T-cell (primary cell): ENCODE data around the gene TLE3. TPM values are rescaled to one million over a fixed set of nuclear protein-coding genes. Genes with fewer than 3 reads are reported as not detected.

Experiments
- ATAC-seq, 4 experiments: fragments of 200-7000 bp in 3 of 4; fragments of 150-1000 bp in 1 of 4; cut with Tn5 transposase; replicated peaks in 1 of 4; 1 replicate in 3 of 4; 2 replicates in 1 of 4; pipeline ENCODE4 v1.10.0; 2021; ENCODE audit warnings: moderate library complexity in 3 of 4, mild to moderate bottlenecking in 2 of 4, moderate number of reproducible peaks in 1 of 4
- CTCF ChIA-PET, 2 donors: fragments of 300-600 bp; sonication (Branson Sonifier 250); formaldehyde crosslinking; loops; one replicate each; lab custom pipeline; 2022; ENCODE audit warnings: antibody characterized with exemption in 2 of 2; lab: Charles Lee
- POLR2A ChIA-PET, 2 donors: fragments of 300-600 bp; sonication (Branson Sonifier 250); formaldehyde crosslinking; loops; one replicate each; lab custom pipeline; 2022; ENCODE audit warnings: antibody characterized with exemption in 2 of 2; lab: Charles Lee
- DNase-seq, 35 experiments: peaks; one replicate each; pipeline versions ENCODE4 v3.0.0 to v3.0.0-alpha.2; 2013 to 2023
- H3K27ac ChIP-seq: one replicate; pipeline ENCODE4 v1.5.1; 2013; ENCODE audit warnings: low read length
- H3K27me3 ChIP-seq, 2 experiments: replicated peaks in 1 of 2; 1 replicate in 1 of 2; 2 replicates in 1 of 2; pipeline versions ENCODE4 v1.6.1 to v1.7.0; 2013; ENCODE audit warnings: low read length in 1 of 2, mixed read lengths in 1 of 2; ENCODE audit not compliant: control insufficient read depth in 2 of 2, insufficient read depth in 2 of 2; ENCODE audit errors: extremely low read depth in 1 of 2
- H3K36me3 ChIP-seq, 2 donors: 1 replicate in 1 of 2; 2 replicates in 1 of 2; pipeline versions ENCODE4 v1.6.1 to v1.7.0; 2013; ENCODE audit warnings: low read length in 1 of 2; ENCODE audit not compliant: control insufficient read depth in 2 of 2, insufficient read depth in 1 of 2; ENCODE audit errors: extremely low read depth in 1 of 2
- H3K4me1 ChIP-seq, 2 experiments: 1 replicate in 1 of 2; 2 replicates in 1 of 2; pipeline versions ENCODE4 v1.6.1 to v1.7.0; 2013; ENCODE audit warnings: low read length in 2 of 2, mixed read lengths in 1 of 2; ENCODE audit not compliant: insufficient read depth in 2 of 2, control insufficient read depth in 1 of 2; ENCODE audit errors: extremely low read depth in 1 of 2
- H3K4me3 ChIP-seq, 2 donors: 1 replicate in 1 of 2; 2 replicates in 1 of 2; pipeline versions ENCODE4 v1.5.1 to v1.7.0; 2013; ENCODE audit warnings: mild to moderate bottlenecking in 2 of 2, low read length in 1 of 2, moderate library complexity in 1 of 2; ENCODE audit not compliant: control insufficient read depth in 1 of 2; ENCODE audit errors: extremely low read depth in 1 of 2
- H3K9me3 ChIP-seq: 2 replicates; pipeline ENCODE4 v1.7.0; 2013
- H3K27ac Mint-ChIP-seq, 2 donors: one replicate each; pipeline ENCODE4 v1.8.0; 2020 to 2021; ENCODE audit warnings: mild to moderate bottlenecking in 2 of 2, mixed read lengths in 2 of 2
- H3K27me3 Mint-ChIP-seq, 2 donors: one replicate each; pipeline ENCODE4 v1.8.0; 2021 to 2022; ENCODE audit warnings: mixed read lengths in 2 of 2
- H3K36me3 Mint-ChIP-seq: one replicate; pipeline ENCODE4 v1.8.0; 2021; ENCODE audit warnings: mixed read lengths
- H3K4me1 Mint-ChIP-seq, 3 donors: one replicate each; pipeline ENCODE4 v1.8.0; 2020 to 2022; ENCODE audit warnings: mixed read lengths in 3 of 3, mild to moderate bottlenecking in 1 of 3
- H3K4me3 Mint-ChIP-seq, 3 donors: one replicate each; pipeline ENCODE4 v1.8.0; 2020 to 2022; ENCODE audit warnings: mild to moderate bottlenecking in 3 of 3, mixed read lengths in 3 of 3, moderate library complexity in 3 of 3
- H3K9me3 Mint-ChIP-seq, 3 donors: one replicate each; pipeline ENCODE4 v1.8.0; 2020 to 2022; ENCODE audit warnings: mixed read lengths in 3 of 3
- WGBS: methylation state at CpG from one replicate; pipeline ENCODE4 v1.1.5; 2013; ENCODE audit warnings: missing lambda C conversion rate; ENCODE audit not compliant: insufficient coverage; 5-methylcytosine and 5-hydroxymethylcytosine counted together
- total RNA-seq, 35 experiments: library from RNA in 6 of 35; stranded (reverse) in 6 of 35; fragments of 120-200 nt in 1 of 35; gene quantifications; one replicate each; pipeline versions ENCODE4 v1.2.1 to v1.2.4 and lab custom pipeline; 2013 to 2026

TLE3 gene
- total RNA-seq, 5 donors from 2014 or later (not counting 1 experiment from before 2014, with no cell fraction given): 99.2 to 174 (median 160) TPM

- POLR2A ChIA-PET: no interaction called here
- CTCF ChIA-PET: no interaction called here
- Mint-ChIP-seq H3K27ac (no peak overlapping the region), H3K4me3 (no peak overlapping the region), H3K4me1 (no peaks in the 10 kb centered on the region), H3K36me3 (peaks cover 57% of the 10 kb centered on the region), H3K9me3 (no peaks in the 10 kb centered on the region), H3K27me3 (no peaks in the 10 kb centered on the region)
- 89% methylated on average over 5 of the region's 8 CpGs for WGBS
- Histone ChIP-seq H3K36me3 (peaks cover 44 to 99% of the 10 kb centered on the region in 2 donors), H3K4me1 (no peaks in the 10 kb centered on the region), H3K27ac (no peak overlapping the region), H3K4me3 (no peak overlapping the region), H3K9me3 (no peaks in the 10 kb centered on the region), H3K27me3 (no peaks in the 10 kb centered on the region)
- ATAC-seq (no peak), DNase-seq (no peak)
Observed at GRCh38 chr15:70060993-70061305, 36.8 kb downstream of the TLE3 start.

DNA sequence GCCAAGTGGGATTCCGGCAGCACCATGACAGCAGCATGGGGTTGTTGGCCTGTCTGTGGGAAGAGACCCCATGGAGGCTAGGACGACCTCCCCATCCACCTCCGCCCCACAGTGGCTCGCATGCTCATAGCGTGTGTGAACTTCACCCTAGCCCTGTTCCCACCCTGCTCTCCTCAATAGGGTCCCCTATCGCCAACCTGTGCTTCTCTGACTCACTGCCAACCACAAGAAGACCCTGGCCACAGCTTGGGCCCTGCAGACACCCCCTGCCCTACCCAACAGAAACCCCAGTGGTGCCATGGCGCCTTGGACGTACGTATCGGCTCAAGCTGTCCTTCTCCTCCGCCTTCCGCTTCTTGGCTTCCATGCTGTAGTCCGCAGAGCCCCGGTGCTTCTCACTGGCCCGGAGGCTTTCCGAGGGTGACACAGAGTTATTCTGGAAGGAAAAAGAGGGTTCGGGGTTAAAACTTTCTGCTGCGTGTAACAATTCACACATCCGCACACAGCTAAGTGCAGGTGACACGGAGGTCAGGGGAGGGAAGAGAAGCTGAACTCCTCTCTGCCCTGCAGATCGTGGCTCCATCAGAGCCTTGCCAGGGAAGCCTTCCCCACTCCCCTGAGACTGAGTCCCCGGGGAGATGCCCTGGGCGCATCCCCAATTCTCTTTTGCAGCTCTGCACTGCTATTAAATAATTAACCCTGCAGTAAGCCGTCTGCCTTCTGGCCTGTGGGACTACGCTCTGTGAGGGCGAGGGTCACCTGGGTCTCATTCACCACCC lies 37.3 kb downstream of the TLE3 start:
- peaks cover 45 to 99% of the 10 kb centered on the region in 2 donors for H3K36me3 ChIP-seq
- Mint-ChIP-seq H3K9me3 (no peaks in the 10 kb centered on the region), H3K4me1 (no peaks in the 10 kb centered on the region), H3K27ac (no peak overlapping the region), H3K4me3 (no peak overlapping the region), H3K27me3 (no peaks in the 10 kb centered on the region), H3K36me3 (peaks cover 61% of the 10 kb centered on the region)
- H3K4me3 ChIP-seq: no peak overlapping the region
- H3K9me3 ChIP-seq: no peaks in the 10 kb centered on the region
- no peaks in the 10 kb centered on the region for H3K27me3 ChIP-seq
- H3K4me1 ChIP-seq: no peaks in the 10 kb centered on the region
- no peak for ATAC-seq
- ChIA-PET POLR2A (no interaction called here), CTCF (no interaction called here)
- no peak for DNase-seq
- 97% methylated on average over 19 of the region's 26 CpGs for WGBS
- no peak overlapping the region for H3K27ac ChIP-seq

DNA sequence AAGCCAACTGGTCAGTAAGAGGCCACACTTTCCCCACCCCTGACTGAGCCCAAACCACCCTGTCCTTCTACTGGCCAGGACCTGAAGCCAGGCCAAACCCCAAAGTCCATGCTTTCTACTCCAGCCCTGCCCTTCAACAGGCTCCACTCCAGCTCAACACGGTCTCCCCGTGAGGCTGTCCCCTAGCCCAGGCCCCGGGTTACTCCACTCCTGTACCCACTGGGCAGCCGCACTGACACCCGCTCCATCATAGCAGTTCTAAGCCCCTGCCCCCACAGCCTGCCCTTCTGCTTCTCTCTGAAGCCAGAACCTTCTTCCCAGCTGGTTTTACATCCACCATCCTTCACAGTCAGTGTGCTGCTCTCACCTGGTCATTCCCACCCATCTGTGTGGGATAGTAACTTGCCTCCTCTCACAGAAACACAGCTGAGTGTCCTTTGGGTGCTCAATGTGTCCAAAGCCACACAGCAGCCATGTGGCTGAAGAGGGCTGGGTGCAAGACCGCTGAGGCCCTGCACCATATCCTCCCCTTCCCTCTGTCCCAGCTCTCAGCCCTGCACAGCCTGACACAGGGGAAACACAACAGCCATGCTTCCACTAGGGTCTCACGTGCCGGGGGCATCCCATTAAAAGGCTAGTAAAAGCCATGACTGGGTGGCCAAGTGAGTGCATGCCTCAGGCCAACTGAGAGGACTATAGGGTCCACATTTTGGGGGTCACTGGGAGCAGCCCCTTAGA lies 38.1 kb downstream of the TLE3 start:
- H3K27me3 Mint-ChIP-seq: no peaks in the 10 kb centered on the region
- Histone ChIP-seq H3K4me3 (no peak overlapping the region), H3K4me1 (no peaks in the 10 kb centered on the region), H3K27ac (no peak overlapping the region), H3K9me3 (no peaks in the 10 kb centered on the region), H3K27me3 (no peaks in the 10 kb centered on the region), H3K36me3 (peaks cover 41 to 99% of the 10 kb centered on the region in 2 donors)
- no peaks in the 10 kb centered on the region for H3K9me3 Mint-ChIP-seq
- H3K4me3 Mint-ChIP-seq: no peak overlapping the region
- ChIA-PET POLR2A (no interaction called here), CTCF (no interaction called here)
- WGBS: 99% methylated on average over 7 of the region's 8 CpGs
- no peak overlapping the region for H3K27ac Mint-ChIP-seq
- H3K36me3 Mint-ChIP-seq: peaks cover 67% of the 10 kb centered on the region
- no peak for ATAC-seq
- DNase-seq: no peak
- no peaks in the 10 kb centered on the region for H3K4me1 Mint-ChIP-seq

DNA sequence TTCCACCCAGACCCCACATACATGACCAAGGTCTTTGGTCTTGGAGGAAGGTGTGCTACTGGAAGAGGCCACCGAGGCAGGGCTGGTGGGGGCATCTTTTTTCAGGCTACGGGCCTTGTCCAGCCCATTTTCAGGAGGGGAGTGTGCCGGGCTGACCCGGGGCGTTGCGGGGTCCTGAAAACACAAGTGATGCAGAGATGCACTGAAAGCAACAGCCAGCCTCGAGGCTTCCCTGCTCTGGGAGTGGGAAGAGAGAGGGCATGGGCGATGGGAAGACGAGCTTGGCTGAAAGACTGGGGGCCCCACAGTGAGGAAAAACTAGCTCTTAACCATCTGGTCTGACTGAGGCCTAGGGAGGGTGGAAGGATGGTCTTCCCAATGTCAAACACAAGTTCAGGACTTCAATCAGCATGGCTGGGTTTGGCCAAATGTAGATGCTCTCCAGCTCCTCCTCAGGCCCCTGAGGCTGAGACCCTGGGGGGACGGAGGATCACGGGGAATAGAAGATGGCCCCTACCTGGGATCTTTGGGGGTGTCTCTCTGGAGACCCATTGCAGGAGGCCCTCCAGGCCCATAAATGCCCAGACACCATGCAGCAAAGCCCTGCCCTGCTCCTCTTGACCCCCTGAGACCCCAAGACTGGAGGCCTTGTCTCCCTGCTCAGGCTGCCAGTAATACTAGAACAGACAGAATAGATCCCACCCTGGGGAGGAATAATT lies 38.9 kb downstream of the TLE3 start:
- H3K27ac ChIP-seq: no peak overlapping the region
- DNase-seq: no peak
- H3K27me3 ChIP-seq: no peaks in the 10 kb centered on the region
- Mint-ChIP-seq H3K4me3 (no peak overlapping the region), H3K4me1 (no peaks in the 10 kb centered on the region), H3K27me3 (no peaks in the 10 kb centered on the region), H3K9me3 (no peaks in the 10 kb centered on the region), H3K36me3 (peaks cover 68% of the 10 kb centered on the region), H3K27ac (no peak overlapping the region)
- H3K4me3 ChIP-seq: no peak overlapping the region
- peaks cover 42 to 98% of the 10 kb centered on the region in 2 donors for H3K36me3 ChIP-seq
- ChIA-PET POLR2A (no interaction called here), CTCF (no interaction called here)
- no peak for ATAC-seq
- WGBS: 94% methylated on average over 5 of the region's 11 CpGs
- no peaks in the 10 kb centered on the region for H3K9me3 ChIP-seq
- peaks cover 0 to 2% of the 10 kb centered on the region in 2 experiments for H3K4me1 ChIP-seq

- H3K4me1 ChIP-seq: peaks cover 0 to 2% of the 10 kb centered on the region in 2 experiments
- POLR2A ChIA-PET: no interaction called here
- H3K4me1 Mint-ChIP-seq: no peaks in the 10 kb centered on the region
- no peak overlapping the region for H3K27ac ChIP-seq
- CTCF ChIA-PET: interaction anchor here in 1 of 2 donors (0.5 kb wide), 1 partner anchor 563 kb away, joined by 4 read pairs; no protein-coding TSS in a partner anchor
- H3K4me3 Mint-ChIP-seq: no peak overlapping the region
- DNase-seq (no peak), ATAC-seq (no peak)
- no peaks in the 10 kb centered on the region for H3K9me3 ChIP-seq
- no peaks in the 10 kb centered on the region for H3K27me3 ChIP-seq
- H3K36me3 Mint-ChIP-seq: peaks cover 67% of the 10 kb centered on the region
- 98% methylated on average over 16 of the region's 21 CpGs for WGBS
- no peaks in the 10 kb centered on the region for H3K9me3 Mint-ChIP-seq
- peaks cover 45 to 98% of the 10 kb centered on the region in 2 donors for H3K36me3 ChIP-seq
- H3K27me3 Mint-ChIP-seq: no peaks in the 10 kb centered on the region
- H3K27ac Mint-ChIP-seq: no peak overlapping the region
- no peak overlapping the region for H3K4me3 ChIP-seq
Observed at GRCh38 chr15:70057931-70058641, 39.6 kb downstream of the TLE3 start.

DNA sequence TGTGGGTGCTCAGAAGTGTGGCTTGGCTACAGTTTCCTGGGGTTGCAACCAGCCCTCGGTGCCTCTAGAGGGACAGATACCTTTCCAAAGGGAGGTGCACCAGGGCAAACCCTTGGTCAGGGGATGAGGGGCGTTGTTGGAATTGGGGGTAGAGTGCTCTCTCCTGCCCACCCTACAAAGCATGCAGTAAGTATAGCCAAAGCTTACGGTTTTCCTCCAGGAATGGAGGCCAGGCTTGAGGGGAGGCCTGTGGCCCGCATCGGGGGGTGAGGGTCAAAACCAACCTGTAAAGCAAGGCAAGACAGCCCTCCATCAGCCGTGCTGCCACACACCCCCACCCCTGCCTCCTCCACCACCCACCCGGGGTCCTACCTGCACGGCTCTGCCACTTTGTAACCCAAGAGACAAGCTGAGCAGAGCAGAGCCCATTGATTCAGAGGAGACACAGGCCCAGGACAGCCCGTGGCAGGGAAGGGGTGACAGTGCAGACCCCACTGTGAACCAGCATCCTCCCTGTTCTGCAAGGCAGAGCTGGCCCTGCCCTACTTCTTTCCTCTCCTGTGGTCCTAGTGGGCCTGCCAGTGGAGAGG lies 41.5 kb downstream of the TLE3 start:
- H3K36me3 Mint-ChIP-seq: peaks cover 71% of the 10 kb centered on the region
- no peak overlapping the region for H3K27ac Mint-ChIP-seq
- ATAC-seq: no peak
- H3K4me1 Mint-ChIP-seq: no peaks in the 10 kb centered on the region
- no peaks in the 10 kb centered on the region for H3K9me3 ChIP-seq
- H3K9me3 Mint-ChIP-seq: no peaks in the 10 kb centered on the region
- WGBS: 97% methylated on average over 5 of the region's 9 CpGs
- CTCF ChIA-PET: no interaction called here
- H3K27me3 ChIP-seq: no peaks in the 10 kb centered on the region
- no peaks in the 10 kb centered on the region for H3K27me3 Mint-ChIP-seq
- H3K4me3 Mint-ChIP-seq: no peak overlapping the region
- peaks cover 47 to 97% of the 10 kb centered on the region in 2 donors for H3K36me3 ChIP-seq
- POLR2A ChIA-PET: no interaction called here
- no peak overlapping the region for H3K4me3 ChIP-seq
- H3K4me1 ChIP-seq: peaks cover 0 to 2% of the 10 kb centered on the region in 2 experiments
- no peak overlapping the region for H3K27ac ChIP-seq
- DNase-seq: no peak
